DMS 273 treated with DMSO at 0.1 percent for 48 hours (cell line): ENCODE data around the gene MKLN1.
A peak's percentile ranks its signal among the peaks of the same experiment; 100 is the strongest.

ENCODE experiments used
- DNase-seq: peaks from one replicate; lab custom pipeline; 2025; lab: John Stamatoyannopoulos, UW

The MKLN1 gene

DNA sequence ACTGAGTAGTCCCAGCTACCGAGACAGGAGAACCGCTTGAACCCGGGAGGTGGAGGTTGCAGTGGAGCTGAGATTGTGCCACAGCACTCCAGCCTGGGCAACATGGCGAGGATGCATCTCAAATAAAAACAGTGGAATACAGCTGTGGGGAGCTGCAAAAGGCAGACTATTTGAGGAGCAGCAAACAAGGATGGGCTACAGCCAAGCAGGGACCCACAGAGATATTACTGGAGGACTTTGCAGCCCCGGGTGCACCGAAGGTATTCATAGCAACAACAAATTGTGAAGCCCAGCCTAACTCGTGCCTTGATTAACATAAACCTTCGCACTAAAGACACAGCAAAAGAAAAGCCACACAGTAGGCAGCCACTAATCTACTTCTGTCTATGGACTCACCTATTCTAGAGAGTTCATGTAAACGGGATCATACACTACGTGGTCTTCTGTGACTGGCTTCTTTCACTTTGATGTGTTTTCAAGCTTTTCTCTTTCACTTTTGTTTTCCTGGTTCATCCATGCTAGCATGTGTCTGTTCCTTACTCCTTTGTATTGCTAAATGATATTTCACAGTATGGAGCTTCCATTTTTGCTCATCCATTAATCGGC, 194.8 kb downstream of the MKLN1 start:
- DNase-seq: no peak

DNA sequence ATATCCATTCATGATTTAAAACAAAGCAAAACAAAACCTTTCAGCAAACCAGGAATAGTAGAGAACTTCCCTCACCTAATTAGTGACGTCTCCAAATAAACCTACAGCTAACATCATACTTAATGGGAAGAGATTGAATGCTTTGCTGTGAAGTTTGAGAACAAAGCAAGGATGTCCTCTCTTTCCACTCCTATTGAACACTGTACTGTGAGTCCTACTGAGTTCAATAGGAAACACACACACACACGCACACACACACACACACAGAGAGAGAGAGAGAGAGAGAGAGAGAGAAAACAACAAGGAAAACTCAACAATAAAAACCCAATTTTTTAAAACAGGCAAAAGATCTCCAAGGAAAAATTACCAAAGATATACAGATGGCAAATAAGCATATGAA, 196.4 kb downstream of the MKLN1 start:
- no peak for DNase-seq

DNA sequence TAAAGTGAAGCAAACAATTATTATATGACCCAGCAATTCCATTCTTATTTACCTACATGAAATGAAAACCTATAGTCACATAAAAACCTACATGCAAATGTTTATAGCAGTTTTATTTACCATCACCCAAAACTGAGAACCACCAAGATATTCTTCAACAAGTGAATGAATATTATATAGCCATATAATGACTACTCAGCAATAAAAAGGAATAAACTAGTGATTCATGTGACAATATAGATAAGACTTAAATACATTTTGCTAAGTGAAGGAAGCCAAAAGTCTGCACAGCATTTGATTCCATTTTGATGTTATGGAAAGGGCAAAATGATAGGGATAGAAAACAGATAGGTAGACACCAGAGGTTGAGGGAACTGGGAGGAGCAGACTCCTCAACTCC, 197.0 kb downstream of the MKLN1 start:
- DNase-seq: no peak

DNA sequence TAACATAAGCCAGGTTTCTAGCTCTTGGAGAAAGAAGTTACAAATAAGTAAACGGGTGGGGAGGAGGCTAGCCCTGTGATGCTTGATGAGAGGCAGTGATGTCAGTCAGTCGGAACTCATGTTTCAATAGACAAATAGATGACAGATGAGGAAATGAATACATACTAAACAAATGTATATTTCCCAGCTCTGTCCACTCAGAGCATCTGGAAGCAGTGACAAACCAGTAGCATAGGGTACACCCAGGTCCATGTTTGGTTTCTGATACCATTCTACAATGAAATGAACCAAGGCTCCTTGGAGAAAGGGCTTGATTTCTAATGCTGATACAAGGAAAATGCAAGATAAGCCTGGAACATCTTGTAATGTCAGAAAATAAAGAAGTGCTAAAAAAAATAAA, 198.1 kb downstream of the MKLN1 start:
- no peak for DNase-seq

DNA sequence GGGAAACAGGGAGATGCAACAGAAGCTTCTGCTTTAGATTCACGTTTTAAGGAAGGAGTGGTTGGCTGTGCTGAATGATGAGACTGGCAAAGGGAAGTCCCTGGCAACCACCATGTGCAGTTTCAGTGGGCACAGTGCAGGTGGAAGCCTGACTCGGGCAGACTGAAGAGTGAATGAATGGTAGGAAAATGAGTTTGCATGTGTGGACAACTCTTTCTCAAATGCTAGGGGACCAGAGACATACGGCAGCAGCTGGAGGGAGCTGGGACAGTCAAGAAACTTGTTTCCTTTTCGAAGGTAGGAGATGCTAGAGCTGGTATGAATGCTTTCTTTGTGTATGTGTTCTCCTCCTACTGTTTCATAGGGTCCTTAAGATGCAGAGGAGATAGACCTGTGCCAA, 199.8 kb downstream of the MKLN1 start:
- DNase-seq: no peak

DNA sequence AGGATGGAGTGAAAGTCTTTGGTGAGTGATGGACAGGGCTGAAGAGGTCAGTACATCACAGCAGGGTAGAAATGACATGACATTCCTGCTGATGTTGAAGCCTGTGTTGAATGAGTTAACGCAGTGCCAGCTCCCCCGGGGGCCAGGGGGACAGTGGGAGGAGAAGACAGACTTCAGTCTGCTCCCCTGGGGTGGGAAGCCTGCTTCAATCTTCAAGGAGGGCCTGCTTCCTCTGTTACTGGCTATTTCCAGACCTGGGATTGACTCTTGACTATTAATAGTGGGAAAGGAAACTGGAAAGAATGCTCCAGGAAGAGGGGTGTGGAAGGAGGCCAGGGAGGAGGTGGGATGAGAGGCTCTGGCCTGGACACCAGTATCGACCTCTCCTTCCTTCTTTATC, 201.5 kb downstream of the MKLN1 start:
- no peak for DNase-seq

DNA sequence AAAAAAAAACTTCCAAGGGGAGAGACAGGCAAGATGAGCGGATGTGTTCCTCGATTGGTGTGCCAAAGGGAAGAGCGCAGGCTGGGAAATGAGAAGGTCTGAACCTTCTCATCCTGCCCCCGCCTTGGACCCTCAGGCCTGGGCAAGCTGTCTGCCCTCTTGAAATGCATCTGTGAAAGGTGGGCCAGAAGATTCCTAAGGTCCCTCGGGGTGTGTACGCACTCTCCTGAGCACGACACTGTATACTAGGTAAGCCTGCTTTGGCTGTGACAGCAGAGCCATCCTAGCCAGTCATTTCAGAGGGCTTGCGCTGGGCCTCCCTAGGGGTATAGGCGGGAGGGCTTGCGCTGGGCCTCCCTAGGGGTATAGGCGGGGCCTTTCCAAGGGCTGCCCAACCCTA, 201.9 kb downstream of the MKLN1 start:
- DNase-seq: no peak

DNA sequence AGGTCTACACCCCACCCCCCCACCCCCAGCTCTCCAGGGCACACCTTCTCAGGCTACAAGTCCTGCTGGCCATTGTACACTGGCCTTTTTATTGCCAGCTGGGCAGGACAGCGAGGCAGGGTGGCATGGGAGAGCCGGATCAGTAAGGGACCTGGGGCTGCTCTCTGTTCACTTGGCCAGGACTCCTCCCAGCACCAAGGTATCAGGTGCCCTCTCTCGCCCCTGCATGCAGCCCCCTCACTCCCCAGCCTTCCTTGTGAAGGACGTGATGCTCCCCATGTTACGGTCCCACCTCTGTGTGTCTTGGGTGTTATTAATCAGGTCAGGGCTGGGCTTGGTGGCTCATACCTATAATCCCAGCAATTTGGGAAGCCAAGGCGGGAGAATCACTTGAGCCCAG, 202.5 kb downstream of the MKLN1 start:
- DNase-seq: no peak

DNA sequence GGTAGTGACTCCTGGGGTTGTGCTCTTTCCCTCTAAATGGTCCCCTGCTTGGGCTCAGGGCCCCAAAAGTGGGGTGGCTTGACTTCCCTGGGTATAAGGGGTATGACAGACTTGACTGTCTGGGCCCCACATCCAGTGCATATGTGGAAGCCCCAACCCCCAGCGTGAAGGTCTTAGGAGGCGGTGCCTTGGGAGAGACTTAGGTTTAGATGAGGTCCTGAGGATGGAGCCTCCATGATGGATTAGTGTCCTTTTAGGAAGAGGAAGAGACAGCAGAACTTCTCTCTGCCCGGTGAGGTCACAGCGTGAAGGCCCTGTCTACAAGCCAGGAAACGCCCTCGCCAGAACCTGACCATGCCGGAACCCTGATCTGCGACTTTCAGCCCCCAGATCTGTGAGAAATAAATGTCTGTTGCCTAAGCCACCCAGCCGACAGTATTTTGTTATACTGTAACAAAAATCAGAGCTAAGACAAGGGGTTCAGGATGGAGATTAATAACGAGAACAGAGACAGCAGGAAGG, 205.0 kb downstream of the MKLN1 start:
- DNase-seq: no peak

DNA sequence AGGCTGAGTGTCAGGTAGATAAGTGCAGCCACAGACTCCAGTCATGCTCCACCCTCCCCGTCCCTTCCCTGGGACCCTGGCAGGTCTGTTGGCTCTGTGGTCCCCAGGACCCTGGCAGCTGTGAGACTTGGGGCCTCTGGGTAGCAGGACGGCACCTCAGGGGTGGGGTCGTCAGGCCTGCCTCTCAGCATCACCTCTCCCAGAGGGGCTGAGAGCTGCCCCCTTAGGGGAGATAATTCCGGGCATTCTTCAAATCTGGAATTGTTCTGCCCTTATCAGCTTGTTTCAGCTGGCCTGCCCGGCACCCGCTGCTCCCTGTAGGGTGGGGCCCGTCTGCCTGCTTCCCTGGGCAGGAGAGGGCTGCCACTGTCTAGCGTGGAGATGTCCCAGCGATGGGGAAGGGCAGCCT, 205.5 kb downstream of the MKLN1 start:
- no peak for DNase-seq

DNA sequence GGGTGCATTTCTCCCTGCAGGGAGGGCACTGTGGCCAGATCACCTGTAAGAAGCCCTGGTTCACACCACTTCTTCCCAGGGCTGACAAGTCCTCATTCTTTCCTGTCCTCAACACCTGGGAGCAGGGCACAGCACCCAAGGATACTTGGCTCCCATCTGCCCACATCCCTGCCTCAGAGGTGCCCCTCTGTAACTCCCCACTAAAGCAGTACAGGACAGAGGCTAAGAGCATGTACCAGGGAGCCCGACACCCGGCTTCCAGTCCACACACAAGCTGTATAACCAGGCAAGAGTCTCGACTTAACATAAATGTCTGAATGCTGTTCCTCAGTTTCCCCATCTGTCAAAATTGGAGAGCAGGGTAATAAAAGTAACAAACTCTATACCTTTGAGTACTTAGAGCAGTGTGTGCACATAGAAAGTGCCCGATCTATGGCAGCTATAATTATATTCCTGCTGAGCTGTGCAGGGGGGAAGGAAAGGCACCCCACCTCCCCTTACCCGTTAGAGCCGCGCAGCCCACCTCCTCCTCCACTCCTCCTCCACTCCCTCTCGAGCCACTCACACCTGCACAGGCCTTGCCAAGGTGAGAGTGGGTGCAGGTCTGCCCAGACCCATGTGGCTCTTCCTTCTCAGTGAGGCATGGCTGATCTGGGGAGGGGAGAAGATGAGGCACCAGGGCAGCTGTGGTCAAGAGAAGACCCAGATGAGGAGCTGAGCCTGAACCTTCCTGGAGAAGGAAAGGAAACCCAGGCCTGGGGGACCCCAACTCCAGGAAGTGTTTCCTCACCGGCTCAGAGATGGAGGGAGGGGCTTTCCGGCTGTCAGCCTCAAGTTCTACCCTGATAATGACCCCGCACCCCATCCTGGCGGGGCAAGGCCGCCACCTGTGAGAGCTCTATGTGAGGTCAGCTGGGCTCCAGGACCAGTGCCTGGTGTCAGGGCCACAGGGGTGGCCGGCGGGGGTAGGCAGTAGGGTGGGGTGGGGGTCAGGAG, 206.2 kb downstream of the MKLN1 start:
- DNase-seq: no peak

DNA sequence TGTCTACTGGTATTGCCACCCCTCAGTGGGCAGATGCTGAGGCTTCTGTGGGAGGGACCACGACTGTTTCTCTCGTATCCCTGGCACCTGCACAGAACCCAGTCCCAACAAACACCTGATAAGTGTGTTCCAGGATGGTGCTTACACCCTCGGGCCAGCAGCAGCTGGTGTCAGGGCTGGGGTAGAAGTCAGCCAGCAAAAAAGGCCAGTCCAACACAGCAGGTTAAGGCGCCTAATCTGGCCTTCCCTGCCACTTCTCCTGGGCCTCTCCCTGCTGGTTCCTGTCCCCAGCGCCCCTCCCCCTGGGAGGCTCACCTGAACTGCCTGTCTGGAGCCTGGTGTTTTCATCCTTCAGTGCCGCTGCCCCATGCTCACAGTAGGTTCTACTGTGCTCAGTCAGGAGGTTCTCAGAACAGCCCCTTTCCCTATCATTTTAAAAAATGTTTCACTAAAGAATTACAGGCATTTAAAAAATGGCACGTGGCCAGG, 208.7 kb downstream of the MKLN1 start:
- no peak for DNase-seq

DNA sequence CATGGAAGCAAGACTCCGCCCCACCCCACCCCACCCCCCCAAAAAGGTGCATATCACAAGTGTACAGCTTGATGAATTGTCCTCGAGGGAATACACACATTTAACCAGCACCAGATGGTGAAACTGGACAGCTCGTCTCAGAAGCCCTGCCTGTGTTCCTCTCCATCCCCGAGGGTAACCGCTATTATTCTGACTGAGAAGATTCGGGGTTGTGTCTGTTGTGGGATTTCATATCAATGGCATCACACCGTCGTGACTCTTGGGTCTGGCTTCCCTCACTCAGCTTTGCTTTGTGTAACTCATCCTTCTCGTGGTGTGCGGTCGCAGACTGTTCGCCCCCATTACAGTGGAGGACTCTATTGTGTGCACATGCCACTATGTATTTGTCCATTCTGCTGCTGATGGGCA, 209.9 kb downstream of the MKLN1 start:
- DNase-seq: peak; percentile 39

DNA sequence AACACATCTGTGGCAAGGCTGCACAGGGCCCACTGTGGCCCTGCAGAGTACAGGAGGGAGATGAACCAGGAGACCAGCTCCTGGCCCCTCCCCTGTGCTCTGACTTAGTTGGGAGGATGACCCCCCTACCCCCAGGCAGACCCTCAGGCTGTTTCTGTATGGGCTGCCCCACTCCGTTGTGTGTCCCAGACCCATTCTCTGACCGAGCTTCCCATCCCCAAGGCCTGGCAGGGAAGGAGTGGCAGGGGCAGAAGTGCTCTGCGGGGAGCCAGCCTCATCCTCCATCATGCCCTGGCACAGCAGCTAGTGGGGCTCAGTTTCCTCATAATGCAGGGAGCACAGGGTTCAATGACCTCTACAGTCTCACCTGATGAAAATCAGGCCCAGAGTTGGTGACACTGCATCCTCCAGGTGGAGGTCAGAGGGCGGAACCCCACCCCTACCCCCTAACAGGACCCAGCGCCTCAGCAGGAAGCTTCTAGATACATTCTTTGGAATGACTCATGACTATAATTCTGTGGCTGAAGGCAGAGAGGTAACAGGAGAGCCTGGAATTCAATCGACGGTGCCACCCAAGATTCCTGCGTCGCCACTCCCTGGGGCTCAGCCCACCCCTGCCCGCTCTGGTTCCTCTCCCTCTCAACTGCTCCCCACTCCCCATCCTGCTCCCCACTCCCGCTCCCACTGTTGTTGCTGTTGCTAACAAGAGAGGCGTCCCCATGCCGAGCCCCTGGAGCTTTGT, 210.6 kb downstream of the MKLN1 start:
- DNase-seq: no peak

DNA sequence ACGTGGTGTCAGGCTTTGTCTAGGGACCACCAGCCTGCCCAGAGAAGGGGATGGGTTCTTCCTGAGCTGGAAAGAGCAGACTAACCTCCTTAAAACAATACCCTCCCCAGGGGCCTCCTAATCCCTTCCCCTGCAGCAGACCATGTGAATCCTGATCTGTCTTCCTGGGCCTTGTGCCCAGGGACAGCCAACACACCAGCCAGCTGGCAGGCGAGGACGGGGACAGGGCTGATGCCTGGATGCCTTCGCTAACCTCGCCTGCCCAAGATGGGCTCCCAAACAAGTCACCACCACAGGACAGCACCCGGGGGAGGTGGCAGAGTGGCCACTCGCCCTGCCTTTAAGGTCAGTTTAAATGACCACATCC, 211.1 kb downstream of the MKLN1 start:
- DNase-seq: no peak

DNA sequence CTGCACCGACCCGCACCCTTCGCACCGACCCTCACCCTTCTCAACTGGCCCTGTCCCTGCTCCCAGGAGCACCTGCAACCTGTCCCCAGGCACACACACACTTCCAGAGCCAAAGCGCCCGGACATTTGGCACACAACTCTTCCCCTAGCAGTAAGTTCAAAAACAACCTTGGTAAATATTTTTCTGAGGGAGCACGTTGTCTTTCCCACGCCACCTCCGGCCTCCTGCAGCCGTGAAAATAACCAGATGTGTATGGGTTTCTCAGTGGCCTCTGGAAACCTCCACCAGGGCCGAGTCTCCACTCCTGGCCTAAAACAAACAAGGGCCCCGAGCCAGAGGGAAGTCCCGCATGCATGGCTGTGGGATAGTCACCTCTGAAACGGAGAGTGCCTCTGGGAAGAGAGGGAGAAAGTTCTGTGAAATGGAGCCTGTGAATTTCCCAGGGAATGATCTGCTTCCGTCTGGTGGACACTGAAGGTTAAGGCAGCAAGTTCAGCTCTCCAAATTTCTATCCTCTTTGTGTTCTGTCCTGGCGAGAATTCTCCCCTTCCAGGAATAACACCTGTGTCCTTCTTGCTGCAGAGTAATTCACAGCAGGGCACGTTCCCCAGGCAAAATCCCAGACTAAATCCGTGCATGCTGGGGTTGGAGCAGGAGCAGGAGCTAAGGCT, 213.0 kb downstream of the MKLN1 start:
- DNase-seq: no peak

DNA sequence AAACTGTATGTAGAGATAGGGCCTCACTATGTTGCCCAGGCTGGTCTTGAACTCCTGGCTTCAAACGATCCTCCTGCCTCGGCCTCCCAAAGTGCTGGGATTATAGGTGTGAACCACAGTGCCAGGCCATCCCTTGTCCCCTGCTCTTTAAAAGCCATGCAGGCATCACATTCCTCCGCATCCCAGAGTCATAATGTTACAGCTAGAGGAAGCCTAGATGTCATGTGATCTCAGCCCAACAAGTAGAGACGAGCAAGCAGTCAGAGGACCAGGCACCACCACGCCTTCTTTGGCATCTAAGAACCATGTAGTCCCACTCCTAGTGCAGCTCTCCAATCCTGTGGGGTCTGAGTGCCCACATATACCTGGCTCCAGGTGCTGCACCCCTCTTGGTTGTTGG, 215.6 kb downstream of the MKLN1 start:
- no peak for DNase-seq

DNA sequence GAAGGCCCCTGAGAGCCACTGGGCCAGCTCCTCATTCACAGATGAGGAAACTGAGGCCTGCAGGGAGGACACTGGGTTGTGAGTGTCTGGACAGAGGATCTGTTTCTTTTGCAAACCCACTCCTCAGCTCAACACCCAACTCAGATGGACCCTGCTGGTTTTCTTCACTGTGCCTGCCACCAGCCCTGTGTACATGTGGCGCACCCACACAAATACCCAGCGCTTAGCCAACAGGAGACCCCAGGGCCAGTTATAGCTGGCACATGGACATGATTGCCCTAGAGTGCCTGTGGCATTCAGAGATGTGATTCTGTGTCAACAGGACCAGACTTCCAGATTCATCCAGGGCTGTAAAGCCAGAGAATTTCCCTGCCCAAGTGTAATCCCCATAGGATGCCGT, 216.3 kb downstream of the MKLN1 start:
- DNase-seq: no peak

DNA sequence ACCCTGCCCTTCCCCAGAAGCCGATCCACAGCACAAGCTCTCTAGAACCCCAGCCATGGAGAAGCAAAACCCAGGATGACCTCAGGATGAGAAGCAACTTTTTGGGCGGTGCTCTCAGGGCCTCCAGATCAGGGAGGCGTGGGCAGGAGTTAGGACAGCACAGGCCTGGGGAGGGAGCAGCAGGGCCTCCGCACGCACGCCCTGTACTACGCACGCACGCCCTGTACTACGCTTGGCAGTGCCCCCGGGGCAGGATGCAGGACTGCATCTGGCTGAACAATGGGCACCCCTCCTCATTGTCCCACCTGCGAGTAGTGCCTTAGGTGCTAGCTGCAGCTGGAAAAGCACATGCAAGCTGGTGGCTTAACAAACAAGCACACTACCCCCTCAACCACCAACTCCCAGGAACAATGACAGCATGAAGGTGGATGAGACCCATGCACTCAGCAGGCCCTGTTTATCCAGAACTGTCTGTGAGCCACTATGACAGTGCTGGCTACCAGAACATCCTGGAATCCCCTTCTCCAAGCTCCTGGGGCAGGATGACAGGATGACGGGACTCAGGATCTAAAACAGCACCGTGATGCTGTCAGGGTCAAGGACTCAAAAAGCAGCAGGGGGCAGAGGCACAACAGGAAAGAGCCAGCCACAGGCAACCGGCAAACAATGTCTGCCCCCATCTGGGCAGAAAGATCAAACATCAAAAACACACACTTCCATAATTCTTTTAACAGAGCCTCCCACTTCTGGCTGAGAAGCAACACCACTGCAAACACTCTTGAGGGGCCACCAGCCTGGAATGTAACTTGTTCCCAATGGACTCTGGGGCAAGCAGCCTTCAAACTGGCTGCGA, 217.0 kb downstream of the MKLN1 start:
- DNase-seq: no peak

DNA sequence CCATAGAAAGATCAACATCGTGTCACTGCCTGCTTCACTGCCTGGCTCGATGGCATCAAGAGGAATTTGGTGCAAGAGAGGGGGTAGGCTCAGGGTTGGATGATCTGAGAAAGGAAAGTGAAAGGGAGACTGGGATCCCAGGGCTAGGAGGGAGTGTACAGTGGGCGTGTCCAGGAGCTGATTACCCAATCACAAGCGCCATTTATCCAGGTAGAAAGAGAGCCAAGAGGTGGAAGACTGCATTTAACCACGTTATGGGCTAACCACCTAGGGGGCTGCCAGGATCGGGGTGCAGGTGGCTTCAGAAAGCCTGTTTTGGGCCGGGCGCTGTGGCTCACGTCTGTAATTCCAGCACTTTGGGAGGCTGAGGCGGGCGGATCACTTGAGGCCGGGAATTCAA, 218.4 kb downstream of the MKLN1 start:
- no peak for DNase-seq
